Measurements from ENCODE around the gene UBASH3B.

DNA sequence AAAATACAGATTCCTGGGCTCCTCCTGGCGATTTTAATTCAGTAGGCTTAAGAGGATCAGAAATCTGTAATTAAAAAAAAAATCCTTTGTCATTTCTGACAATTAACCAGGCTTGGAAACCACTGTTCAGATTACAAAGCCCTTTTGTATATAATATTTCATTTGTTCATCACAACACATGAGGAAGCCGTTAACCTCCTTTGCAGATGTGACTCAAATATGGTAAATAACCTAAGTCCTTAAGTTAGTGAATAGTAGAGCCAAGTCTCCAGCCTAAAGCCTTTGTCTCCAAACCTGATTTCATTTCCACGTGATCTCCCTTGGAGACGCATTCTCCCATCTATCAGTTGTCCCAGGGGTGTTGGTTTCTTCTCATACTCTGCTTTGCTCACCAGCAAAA, 67.6 kb downstream of the UBASH3B start:
- TF ChIP-seq GATA2 (IDR thresholded peaks at IDR 0.05; ENCODE audit: low read depth, low read length) (no peak), GATA3 (IDR thresholded peaks at IDR 0.05; ENCODE audit: low read depth, low read length) (no peak)
